HEK293 (cell line): ENCODE data around the gene PDLIM5.

Source experiments
- BCL11B ChIP-seq: fragments of 450-650 bp; formaldehyde crosslinking; IDR thresholded peaks from 2 replicates; pipeline ENCODE4 v1.5.1; 2016; ENCODE audit warnings: low read depth, missing biosample characterization, missing genetic modification characterization
- GLIS1 ChIP-seq: fragments of 450-650 bp; formaldehyde crosslinking; IDR thresholded peaks from 2 replicates; pipeline ENCODE4 v1.5.1; 2016; ENCODE audit warnings: missing biosample characterization, missing genetic modification characterization
- HOXC10 ChIP-seq: sonication (generic); formaldehyde crosslinking; IDR thresholded peaks from 2 replicates; pipeline ENCODE4 v1.8.1; 2023; ENCODE audit warnings: mild to moderate bottlenecking, missing genetic modification reagents
- INSM2 ChIP-seq: fragments of 450-650 bp; formaldehyde crosslinking; IDR thresholded peaks from 2 replicates; pipeline ENCODE4 v1.5.1; 2016; ENCODE audit warnings: missing biosample characterization, missing genetic modification characterization
- PRDM2 ChIP-seq: fragments of 450-650 bp; formaldehyde crosslinking; IDR thresholded peaks from 2 replicates; pipeline ENCODE4 v1.5.1; 2016; ENCODE audit warnings: missing biosample characterization, missing genetic modification characterization, borderline replicate concordance
- RBAK ChIP-seq: fragments of 450-650 bp; formaldehyde crosslinking; IDR thresholded peaks from 2 replicates; pipeline ENCODE4 v1.5.1; 2016; ENCODE audit warnings: missing biosample characterization, missing genetic modification characterization
- REST ChIP-seq: fragments of 450-650 bp; formaldehyde crosslinking; IDR thresholded peaks from 2 replicates; pipeline ENCODE4 v1.5.1; 2016; ENCODE audit warnings: missing biosample characterization, missing genetic modification characterization
- ZFHX2 ChIP-seq: fragments of 450-650 bp; formaldehyde crosslinking; conservative IDR thresholded peaks from 2 replicates; pipeline ENCODE4 v1.5.1; 2016; ENCODE audit warnings: missing biosample characterization, missing genetic modification characterization
- ZNF155 ChIP-seq: fragments of 450-650 bp; formaldehyde crosslinking; IDR thresholded peaks from 2 replicates; pipeline ENCODE4 v1.5.1; 2016; ENCODE audit warnings: missing biosample characterization, missing genetic modification characterization
- ZNF221 ChIP-seq: fragments of 450-650 bp; formaldehyde crosslinking; IDR thresholded peaks from 2 replicates; pipeline ENCODE4 v1.5.1; 2017; ENCODE audit warnings: missing biosample characterization, missing genetic modification characterization, borderline replicate concordance
- ZNF23 ChIP-seq: fragments of 450-650 bp; formaldehyde crosslinking; IDR thresholded peaks from 2 replicates; pipeline ENCODE4 v1.5.1; 2016; ENCODE audit warnings: missing biosample characterization, missing genetic modification characterization, borderline replicate concordance
- ZNF37A ChIP-seq: fragments of 450-650 bp; IDR thresholded peaks from 2 replicates; pipeline ENCODE4 v1.5.1; 2018; ENCODE audit warnings: missing biosample characterization, missing genetic modification characterization
- ZNF426 ChIP-seq: fragments of 450-650 bp; formaldehyde crosslinking; IDR thresholded peaks from 2 replicates; pipeline ENCODE4 v1.5.1; 2017; ENCODE audit warnings: missing biosample characterization, missing genetic modification characterization, mild to moderate bottlenecking, inconsistent platforms, moderate library complexity
- ZNF48 ChIP-seq: fragments of 450-650 bp; formaldehyde crosslinking; IDR thresholded peaks from 2 replicates; pipeline ENCODE4 v1.5.1; 2016; ENCODE audit warnings: missing biosample characterization, missing genetic modification characterization
- ZNF501 ChIP-seq: fragments of 450-650 bp; formaldehyde crosslinking; IDR thresholded peaks from 2 replicates; pipeline ENCODE4 v1.5.1; 2016; ENCODE audit warnings: missing biosample characterization, missing genetic modification characterization
- ZNF585B ChIP-seq: fragments of 450-650 bp; formaldehyde crosslinking; IDR thresholded peaks from 2 replicates; pipeline ENCODE4 v1.5.1; 2016; ENCODE audit warnings: missing biosample characterization, missing genetic modification characterization
- ZNF621 ChIP-seq: fragments of 450-650 bp; formaldehyde crosslinking; IDR thresholded peaks from 2 replicates; pipeline ENCODE4 v1.5.1; 2017; ENCODE audit warnings: missing biosample characterization, missing genetic modification characterization
- ZNF768 ChIP-seq: fragments of 450-650 bp; formaldehyde crosslinking; IDR thresholded peaks from 2 replicates; pipeline ENCODE4 v1.5.1; 2018; ENCODE audit warnings: missing biosample characterization, mild to moderate bottlenecking, missing genetic modification characterization
- ZSCAN4 ChIP-seq: fragments of 450-650 bp; formaldehyde crosslinking; IDR thresholded peaks from 2 replicates; pipeline ENCODE4 v1.5.1; 2017; ENCODE audit warnings: missing biosample characterization, missing genetic modification characterization
- TF ChIP-seq, protein P1 (sequence below): fragments of 450-650 bp; formaldehyde crosslinking; IDR thresholded peaks from 2 replicates; pipeline ENCODE4 v1.5.1; 2016; ENCODE audit warnings: missing biosample characterization, missing genetic modification characterization
- TF ChIP-seq, protein P2 (sequence below): fragments of 450-650 bp; formaldehyde crosslinking; IDR thresholded peaks from 2 replicates; pipeline ENCODE4 v1.5.1; 2017; ENCODE audit warnings: missing biosample characterization, missing genetic modification characterization

PDLIM5 gene

DNA sequence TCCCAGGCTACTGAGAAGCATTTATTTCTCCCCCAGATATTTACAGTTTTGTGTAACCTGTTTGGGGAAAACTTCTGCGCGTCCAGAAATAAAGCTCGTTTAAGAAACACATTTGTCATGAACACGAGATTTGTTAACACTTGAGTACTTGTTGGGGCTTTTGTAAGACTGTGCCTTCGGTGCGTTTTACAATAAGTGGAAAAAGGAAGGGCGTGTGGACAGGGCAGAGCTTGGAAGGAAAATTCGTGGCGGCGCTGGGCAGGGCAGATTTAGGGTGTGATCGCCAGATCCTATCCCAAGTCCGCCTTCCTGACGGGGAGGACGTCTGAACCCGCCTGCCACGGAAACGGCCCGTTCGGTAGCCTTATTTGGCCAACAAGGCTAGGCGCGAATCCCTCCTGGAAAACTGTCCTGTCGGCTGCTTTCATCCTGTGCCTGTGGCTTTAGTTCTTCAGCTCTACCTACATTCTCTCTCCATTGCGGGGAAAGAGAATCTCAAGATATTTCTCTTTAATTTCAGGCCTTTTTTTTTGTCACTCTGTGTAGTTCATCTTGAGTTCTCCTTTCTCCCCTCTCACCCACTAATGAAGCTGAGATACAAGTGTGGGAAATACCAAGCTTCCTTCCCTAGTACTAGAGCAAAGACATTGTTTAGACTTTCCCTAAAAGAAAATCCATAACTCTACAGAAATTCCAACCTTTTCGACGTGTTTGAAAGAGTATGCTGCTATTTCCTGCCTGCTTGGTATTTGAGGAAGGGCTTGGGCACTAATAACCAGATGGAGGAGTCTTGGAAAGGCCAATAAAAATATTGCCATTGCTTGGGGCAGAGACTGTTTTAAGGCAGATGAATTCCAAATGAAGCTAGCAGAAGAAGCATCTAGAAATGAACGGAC is 982 bp downstream of the PDLIM5 start (continued):
- TF ChIP-seq PRDM2 (tag by site-specific recombination) (no peak), GLIS1 (tag by site-specific recombination) (no peak), ZNF768 (tag by site-specific recombination) (no peak), ZNF48 (tag by site-specific recombination) (no peak), ZNF426 (tag by site-specific recombination) (no peak), ZNF221 (tag by site-specific recombination) (no peak), ZNF501 (tag by site-specific recombination) (no peak), ZNF37A (tag by site-specific recombination) (no peak), ZNF155 (tag by site-specific recombination) (no peak), ZFHX2 (tag by site-specific recombination) (no peak), HOXC10 (no peak), REST (tag by site-specific recombination) (no peak), BCL11B (tag by site-specific recombination) (no peak), RBAK (tag by site-specific recombination) (no peak), ZNF621 (tag by site-specific recombination) (no peak), ZNF23 (tag by site-specific recombination) (no peak), ZNF585B (tag by site-specific recombination) (no peak), ZSCAN4 (tag by site-specific recombination) (no peak), INSM2 (tag by site-specific recombination) (no peak)
- TF ChIP-seq, protein P1, sequence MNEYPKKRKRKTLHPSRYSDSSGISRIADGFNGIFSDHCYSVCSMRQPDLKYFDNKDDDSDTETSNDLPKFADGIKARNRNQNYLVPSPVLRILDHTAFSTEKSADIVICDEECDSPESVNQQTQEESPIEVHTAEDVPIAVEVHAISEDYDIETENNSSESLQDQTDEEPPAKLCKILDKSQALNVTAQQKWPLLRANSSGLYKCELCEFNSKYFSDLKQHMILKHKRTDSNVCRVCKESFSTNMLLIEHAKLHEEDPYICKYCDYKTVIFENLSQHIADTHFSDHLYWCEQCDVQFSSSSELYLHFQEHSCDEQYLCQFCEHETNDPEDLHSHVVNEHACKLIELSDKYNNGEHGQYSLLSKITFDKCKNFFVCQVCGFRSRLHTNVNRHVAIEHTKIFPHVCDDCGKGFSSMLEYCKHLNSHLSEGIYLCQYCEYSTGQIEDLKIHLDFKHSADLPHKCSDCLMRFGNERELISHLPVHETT (tag by site-specific recombination) = no peak
- TF ChIP-seq, protein P2, sequence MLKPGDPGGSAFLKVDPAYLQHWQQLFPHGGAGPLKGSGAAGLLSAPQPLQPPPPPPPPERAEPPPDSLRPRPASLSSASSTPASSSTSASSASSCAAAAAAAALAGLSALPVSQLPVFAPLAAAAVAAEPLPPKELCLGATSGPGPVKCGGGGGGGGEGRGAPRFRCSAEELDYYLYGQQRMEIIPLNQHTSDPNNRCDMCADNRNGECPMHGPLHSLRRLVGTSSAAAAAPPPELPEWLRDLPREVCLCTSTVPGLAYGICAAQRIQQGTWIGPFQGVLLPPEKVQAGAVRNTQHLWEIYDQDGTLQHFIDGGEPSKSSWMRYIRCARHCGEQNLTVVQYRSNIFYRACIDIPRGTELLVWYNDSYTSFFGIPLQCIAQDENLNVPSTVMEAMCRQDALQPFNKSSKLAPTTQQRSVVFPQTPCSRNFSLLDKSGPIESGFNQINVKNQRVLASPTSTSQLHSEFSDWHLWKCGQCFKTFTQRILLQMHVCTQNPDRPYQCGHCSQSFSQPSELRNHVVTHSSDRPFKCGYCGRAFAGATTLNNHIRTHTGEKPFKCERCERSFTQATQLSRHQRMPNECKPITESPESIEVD (tag by site-specific recombination) = 0 out of 2 replicates have a peak, but pooled peaks have one; percentile 9
